GM19099 (cell line): ENCODE measurements around the gene PAX1.

Source experiments
- POLR2A ChIP-seq: IDR thresholded peaks from 3 replicates; pipeline ENCODE4 v1.6.1; 2011; ENCODE audit warnings: low read depth; ENCODE audit not compliant: insufficient read length; ENCODE audit errors: extremely low read depth

The PAX1 gene

GRCh38 chr20:21705575-21706260 lies at the start of gene PAX1:
TSS of gene PAX1 (plus strand) at chr20:21705664. CDS start at chr20:21705713, 49 bp downstream.
- no peak for TF ChIP-seq POLR2A

- TF ChIP-seq POLR2A: no peak
Measured at GRCh38 chr20:21656308-21657067, 49.0 kb upstream of the PAX1 start.

GRCh38 chr20:21661488-21662055 lies 43.9 kb upstream of the PAX1 start:
- no peak for TF ChIP-seq POLR2A

- no peak for TF ChIP-seq POLR2A
Measured at GRCh38 chr20:21663465-21663864, 42.0 kb upstream of the PAX1 start.

GRCh38 chr20:21665687-21666446 lies 39.6 kb upstream of the PAX1 start:
- no peak for TF ChIP-seq POLR2A

GRCh38 chr20:21670126-21670525 lies 35.3 kb upstream of the PAX1 start:
- TF ChIP-seq POLR2A: no peak

- no peak for TF ChIP-seq POLR2A
Measured at GRCh38 chr20:21670981-21671380, 34.5 kb upstream of the PAX1 start.

GRCh38 chr20:21677261-21677660 lies 28.2 kb upstream of the PAX1 start:
- TF ChIP-seq POLR2A: no peak

- no peak for TF ChIP-seq POLR2A
Measured at GRCh38 chr20:21677781-21678180, 27.7 kb upstream of the PAX1 start.

GRCh38 chr20:21681234-21681921 lies 24.1 kb upstream of the PAX1 start:
- TF ChIP-seq POLR2A: no peak

GRCh38 chr20:21681922-21682318 lies 23.5 kb upstream of the PAX1 start:
- no peak for TF ChIP-seq POLR2A

GRCh38 chr20:21682521-21682954 lies 22.9 kb upstream of the PAX1 start:
- TF ChIP-seq POLR2A: no peak

GRCh38 chr20:21684671-21685070 lies 20.8 kb upstream of the PAX1 start:
- TF ChIP-seq POLR2A: no peak

GRCh38 chr20:21685981-21686380 lies 19.5 kb upstream of the PAX1 start:
- no peak for TF ChIP-seq POLR2A

- no peak for TF ChIP-seq POLR2A
Measured at GRCh38 chr20:21693322-21693721, 12.1 kb upstream of the PAX1 start.
